Omental fat pad (tissue), 4 donors: ENCODE data around the gene TMEM145. TPM values are rescaled to one million over a fixed set of nuclear protein-coding genes. Genes with fewer than 3 reads are reported as not detected.

Source experiments
- ATAC-seq: fragments of 150-250 bp; one replicate; pipeline ENCODE4 v1.9.1; 2016; ENCODE audit warnings: mild to moderate bottlenecking, moderate library complexity; ENCODE audit not compliant: low FRiP score
- DNase-seq: peaks from one replicate; pipeline ENCODE4 v3.0.0-alpha.2; 2019; ENCODE audit warnings: low spot score
- total RNA-seq, 4 donors: library from RNA; depleted of rRNA; stranded (reverse); fragments of >200 nt; gene quantifications; one replicate each; pipeline ENCODE4 v1.1.0, GENCODE V29; 2016
- TF ChIP-seq, protein P1 (sequence below), 3 donors: fragments of 450-650 bp; IDR thresholded peaks; one replicate each; pipeline ENCODE4 v1.5.1; 2016 to 2017; ENCODE audit warnings: antibody characterized with exemption in 3 of 3, mild to moderate bottlenecking in 3 of 3, moderate library complexity in 2 of 3

TMEM145 gene
- total RNA-seq, 4 donors from 2014 or later, result 0.24 to 1.9 TPM; not detected in 2

DNA sequence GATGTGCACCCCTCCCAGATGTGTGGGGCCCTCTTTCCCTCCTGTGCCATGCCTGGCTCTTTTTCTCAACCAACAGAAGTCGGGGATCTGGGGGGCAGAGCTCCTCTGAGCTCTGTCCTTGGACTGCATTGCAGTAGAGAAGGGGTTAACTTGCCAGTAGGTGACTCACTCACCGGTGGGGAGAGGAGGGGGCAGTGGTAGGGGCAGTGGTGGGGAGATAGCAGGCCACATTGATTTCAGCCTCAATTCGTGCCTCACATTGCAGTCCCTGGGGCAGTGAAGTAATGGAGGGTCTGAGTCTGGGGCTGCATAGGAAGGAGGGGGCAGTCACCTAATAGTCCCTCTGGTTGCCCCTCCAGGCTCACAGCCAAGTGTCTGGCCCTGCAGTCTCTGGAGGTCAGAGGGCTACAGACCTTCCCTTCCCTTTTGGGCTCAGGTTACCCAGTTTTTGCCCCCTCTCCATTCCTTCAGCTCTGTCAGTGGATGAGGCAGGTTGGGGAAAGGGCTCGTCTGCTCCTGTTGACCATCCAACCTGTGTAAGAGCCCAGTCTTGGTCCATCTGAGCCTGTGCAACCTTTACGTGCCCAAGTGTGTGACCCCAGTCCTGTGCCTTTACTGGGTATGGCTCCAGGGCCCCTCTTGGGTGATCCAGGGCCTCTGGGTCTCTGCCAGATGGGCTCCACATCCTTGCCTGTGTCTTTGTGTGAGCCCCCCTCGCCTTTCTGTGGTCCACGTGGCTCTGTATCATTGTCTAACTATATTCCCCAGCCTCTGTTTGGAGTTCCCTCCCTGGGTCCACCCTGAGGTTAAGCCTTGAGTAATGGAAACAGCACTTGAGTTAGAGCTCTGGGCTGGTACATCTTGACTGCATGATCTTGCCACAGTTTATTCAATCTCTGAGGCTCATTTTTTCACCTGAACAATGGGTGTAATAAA is 31.0 kb upstream of the TMEM145 start:
- no peak for ATAC-seq
- TF ChIP-seq, protein P1, sequence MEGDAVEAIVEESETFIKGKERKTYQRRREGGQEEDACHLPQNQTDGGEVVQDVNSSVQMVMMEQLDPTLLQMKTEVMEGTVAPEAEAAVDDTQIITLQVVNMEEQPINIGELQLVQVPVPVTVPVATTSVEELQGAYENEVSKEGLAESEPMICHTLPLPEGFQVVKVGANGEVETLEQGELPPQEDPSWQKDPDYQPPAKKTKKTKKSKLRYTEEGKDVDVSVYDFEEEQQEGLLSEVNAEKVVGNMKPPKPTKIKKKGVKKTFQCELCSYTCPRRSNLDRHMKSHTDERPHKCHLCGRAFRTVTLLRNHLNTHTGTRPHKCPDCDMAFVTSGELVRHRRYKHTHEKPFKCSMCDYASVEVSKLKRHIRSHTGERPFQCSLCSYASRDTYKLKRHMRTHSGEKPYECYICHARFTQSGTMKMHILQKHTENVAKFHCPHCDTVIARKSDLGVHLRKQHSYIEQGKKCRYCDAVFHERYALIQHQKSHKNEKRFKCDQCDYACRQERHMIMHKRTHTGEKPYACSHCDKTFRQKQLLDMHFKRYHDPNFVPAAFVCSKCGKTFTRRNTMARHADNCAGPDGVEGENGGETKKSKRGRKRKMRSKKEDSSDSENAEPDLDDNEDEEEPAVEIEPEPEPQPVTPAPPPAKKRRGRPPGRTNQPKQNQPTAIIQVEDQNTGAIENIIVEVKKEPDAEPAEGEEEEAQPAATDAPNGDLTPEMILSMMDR (IDR thresholded peaks at IDR 0.05), result no peak
- no peak for DNase-seq

DNA sequence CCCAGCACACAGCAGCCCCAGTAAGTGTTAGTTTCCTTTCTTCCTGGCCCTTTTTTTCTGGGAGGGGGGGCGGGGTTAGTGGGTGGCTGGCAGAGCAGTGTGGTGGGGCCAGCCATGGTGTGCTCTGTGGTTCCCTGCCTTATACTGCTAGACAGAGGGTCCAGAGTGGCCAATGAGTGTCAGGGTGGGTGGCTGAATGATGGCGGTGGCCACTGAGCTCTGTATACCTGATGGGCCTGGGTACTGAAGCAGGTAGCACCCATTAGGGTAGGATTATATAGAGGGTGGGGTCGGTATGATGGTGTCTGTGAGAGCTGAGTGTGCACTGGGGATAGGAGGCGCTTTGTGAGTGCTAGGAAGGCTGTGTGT is 30.3 kb upstream of the TMEM145 start:
- TF ChIP-seq, protein P1 (IDR thresholded peaks at IDR 0.05), result no peak
- DNase-seq (no peak), ATAC-seq (no peak)

DNA sequence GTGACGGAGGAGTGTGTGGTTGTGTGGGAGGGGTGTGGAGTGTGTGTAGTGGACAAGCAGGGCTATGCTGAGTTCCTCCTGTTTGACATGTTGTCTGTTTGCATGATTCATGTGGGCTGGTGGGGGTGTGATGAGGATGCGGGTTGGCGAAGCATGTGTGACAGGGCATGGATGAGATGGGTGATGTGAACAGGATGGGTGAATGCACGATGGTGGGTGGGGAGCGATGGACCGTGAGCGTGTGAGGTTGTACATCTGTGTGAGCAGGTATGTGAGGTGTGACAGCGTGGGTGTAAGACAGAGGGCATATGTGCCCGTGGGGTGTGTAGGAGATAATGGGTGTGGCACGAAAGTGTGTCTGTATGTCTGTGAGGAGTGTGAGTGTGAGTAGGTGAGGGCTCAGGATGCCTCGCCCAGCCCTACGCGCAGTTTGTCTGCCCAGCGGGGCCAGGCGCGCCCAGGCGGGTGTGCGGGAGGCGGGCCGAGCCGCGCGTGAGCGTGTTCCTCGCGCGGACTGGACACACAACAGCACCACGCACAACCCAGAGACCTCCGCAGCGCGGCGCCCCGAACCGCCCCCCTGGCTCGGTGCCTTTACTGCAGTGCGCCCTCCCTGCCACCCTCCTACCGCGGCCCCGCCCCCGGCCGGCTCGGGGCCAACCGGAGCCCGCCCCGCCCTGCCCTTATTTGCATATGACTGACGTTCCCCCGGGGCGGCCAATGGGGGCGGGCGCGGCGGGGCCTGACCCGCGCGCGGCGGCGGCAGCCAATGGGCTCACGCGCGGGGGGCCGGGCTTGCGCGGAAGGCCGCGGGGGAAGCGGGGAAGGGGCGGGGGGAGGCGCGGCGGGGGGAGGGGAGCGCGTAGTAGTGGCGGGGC is 29.7 kb upstream of the TMEM145 start:
- TF ChIP-seq, protein P1 (IDR thresholded peaks at IDR 0.05), result no peak
- DNase-seq (peak; percentile 93), ATAC-seq (peak; percentile 70)

DNA sequence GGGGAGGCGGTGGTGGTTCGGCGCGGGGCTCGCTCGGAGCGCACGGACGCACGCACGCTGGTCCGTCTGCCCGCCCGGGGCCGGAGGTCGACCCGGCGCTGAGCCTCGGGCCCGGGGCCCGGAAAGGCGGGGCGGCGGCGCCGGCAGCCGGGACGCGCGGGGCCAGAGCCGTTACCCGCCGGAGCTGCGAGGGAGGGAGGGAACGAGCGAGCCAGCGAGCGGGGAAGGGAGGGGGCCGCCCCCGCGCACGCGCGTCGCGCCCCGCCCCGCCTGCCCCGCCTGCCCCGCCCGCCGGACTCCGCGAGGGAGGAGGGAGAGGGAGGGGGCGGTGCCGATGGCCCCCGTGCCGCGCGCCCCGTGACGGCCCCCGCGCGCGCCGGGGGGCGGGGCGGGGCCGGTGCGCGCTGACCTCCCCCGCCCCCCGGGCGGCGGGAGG is 29.0 kb upstream of the TMEM145 start:
- DNase-seq (no peak), ATAC-seq (peak; percentile 39)
- TF ChIP-seq, protein P1 (IDR thresholded peaks at IDR 0.05), result no peak

DNA sequence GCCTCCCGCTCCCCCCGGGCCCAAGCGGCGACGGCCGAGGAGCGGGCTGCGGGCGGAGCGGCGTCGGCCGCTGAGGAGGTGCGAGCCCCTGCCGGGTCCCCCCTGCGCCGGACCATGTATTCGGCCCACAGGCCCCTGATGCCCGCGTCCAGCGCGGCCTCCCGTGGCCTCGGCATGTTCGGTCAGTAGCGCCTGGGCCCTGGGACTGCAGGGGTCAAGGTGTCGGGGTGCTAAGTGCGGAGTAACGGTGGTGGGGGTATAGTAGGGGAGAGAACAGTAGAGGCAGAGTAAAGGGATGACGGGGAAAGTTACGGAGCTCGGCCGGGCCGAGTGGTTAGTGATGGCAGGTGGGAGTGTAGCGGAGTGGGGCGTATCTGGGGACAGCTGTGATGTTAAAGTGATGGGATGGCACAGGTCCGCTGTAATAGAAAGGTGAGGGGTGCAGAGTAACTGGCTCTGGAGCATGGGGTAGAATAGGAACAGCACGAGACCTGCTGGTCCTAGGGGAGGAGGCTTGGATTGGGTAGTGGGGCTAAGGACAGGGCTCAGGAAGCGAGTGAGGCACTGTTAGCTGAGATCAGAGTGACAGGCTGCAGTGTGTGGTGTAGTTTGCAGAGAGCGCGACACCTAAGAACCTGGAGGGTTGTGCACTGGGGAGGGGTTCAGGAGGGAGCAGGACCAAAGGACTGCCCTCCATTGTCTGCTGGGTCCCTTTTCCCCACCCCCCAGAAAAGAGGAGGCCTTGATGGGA is 28.3 kb upstream of the TMEM145 start:
- TF ChIP-seq, protein P1 (IDR thresholded peaks at IDR 0.05), result no peak
- ATAC-seq (no peak), DNase-seq (no peak)

DNA sequence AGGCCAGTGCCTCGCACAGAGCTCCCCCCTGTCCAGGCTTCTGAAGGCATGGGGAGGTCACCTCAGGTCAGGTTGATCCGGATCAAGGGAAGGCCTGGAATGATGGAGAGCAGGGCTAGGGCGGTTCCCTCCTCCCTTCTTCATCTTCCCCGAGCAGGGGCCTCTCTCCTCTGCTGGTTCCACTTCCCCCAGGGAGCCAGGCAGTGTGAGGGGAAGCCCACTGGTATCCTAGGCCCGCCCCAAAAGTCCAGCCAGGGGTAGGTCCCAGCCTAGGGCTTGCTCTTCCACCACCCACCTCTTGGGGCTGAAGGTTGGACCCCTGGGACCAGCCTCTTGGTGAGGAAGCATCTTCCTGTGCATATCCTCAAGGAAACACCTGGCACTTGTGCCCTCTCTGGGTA is 27.6 kb upstream of the TMEM145 start:
- ATAC-seq, result no peak
- no peak for DNase-seq
- TF ChIP-seq, protein P1 (IDR thresholded peaks at IDR 0.05), result no peak
